H1 (cell line): Measurements from ENCODE around the gene CCL3. TPM values are rescaled to one million over a fixed set of nuclear protein-coding genes. Genes with fewer than 3 reads are reported as not detected.

Source experiments
- CTCF ChIA-PET: fragments of 300-600 bp; sonication (Branson Sonifier 250); formaldehyde crosslinking; loops from one replicate; lab custom pipeline; 2021; ENCODE audit not compliant: partially characterized antibody; lab: Charles Lee
- POLR2A ChIA-PET: fragments of 300-600 bp; sonication (Branson Sonifier 250); formaldehyde crosslinking; loops from one replicate; lab custom pipeline; 2021; ENCODE audit warnings: inconsistent platforms; ENCODE audit not compliant: partially characterized antibody; lab: Charles Lee
- DNase-seq, 2 experiments: peaks; one replicate each; pipeline versions ENCODE4 v3.0.0 to v3.0.0-alpha.2; 2010 to 2022; ENCODE audit warnings: low spot score in 2 of 2, low read depth in 1 of 2, mixed read lengths in 1 of 2
- FAIRE-seq: peaks from 2 replicates; lab custom pipeline; 2011; peaks lifted over from hg19 to GRCh38; lab: Jason Lieb, UNC
- H2AFZ ChIP-seq: 2 replicates; pipeline ENCODE4 v1.8.1; 2012; ENCODE audit warnings: low read length, inconsistent platforms
- H2AK5ac ChIP-seq: 2 replicates; pipeline ENCODE4 v1.6.1; 2013; ENCODE audit warnings: low read depth, low read length
- H2BK120ac ChIP-seq: replicated peaks from 2 replicates; pipeline ENCODE3; 2013; ENCODE audit warnings: low read depth, low read length, inconsistent platforms
- H2BK12ac ChIP-seq: 2 replicates; pipeline ENCODE4 v1.6.1; 2013; ENCODE audit warnings: low read depth, low read length
- H2BK15ac ChIP-seq: 2 replicates; pipeline ENCODE4 v1.6.1; 2013; ENCODE audit warnings: low read length
- H2BK20ac ChIP-seq: 2 replicates; pipeline ENCODE4 v1.6.1; 2013; ENCODE audit warnings: low read length
- H2BK5ac ChIP-seq: 2 replicates; pipeline ENCODE4 v1.6.1; 2013; ENCODE audit warnings: low read depth, low read length
- H3K14ac ChIP-seq: 2 replicates; pipeline ENCODE4 v1.6.1; 2013; ENCODE audit warnings: inconsistent platforms; ENCODE audit not compliant: insufficient read length
- H3K18ac ChIP-seq: 2 replicates; pipeline ENCODE4 v1.6.1; 2013; ENCODE audit warnings: low read length; ENCODE audit errors: extremely low read depth
- H3K23ac ChIP-seq: 2 replicates; pipeline ENCODE4 v1.6.1; 2013; ENCODE audit warnings: inconsistent platforms; ENCODE audit not compliant: insufficient read length
- H3K23me2 ChIP-seq: 2 replicates; pipeline ENCODE4 v1.6.1; 2013; ENCODE audit warnings: low read depth, low read length
- H3K27ac ChIP-seq: 2 replicates; pipeline ENCODE4 v1.6.1; 2011; ENCODE audit warnings: low read depth, low read length, inconsistent platforms
- H3K27me3 ChIP-seq, 4 experiments: replicated peaks in 1 of 4; 1 replicate in 1 of 4; 2 replicates in 3 of 4; pipeline versions ENCODE4 v1.6.1 to v1.8.1; 2011 to 2013; ENCODE audit warnings: low read length in 3 of 4, mild to moderate bottlenecking in 3 of 4, inconsistent platforms in 2 of 4, mixed read lengths in 2 of 4, moderate library complexity in 1 of 4; ENCODE audit not compliant: control insufficient read depth in 3 of 4, insufficient read depth in 3 of 4; ENCODE audit errors: extremely low read depth in 1 of 4
- H3K36me3 ChIP-seq, 4 experiments: 2 replicates each; pipeline versions ENCODE4 v1.6.1 to v1.8.1; 2011 to 2013; ENCODE audit warnings: mild to moderate bottlenecking in 4 of 4, low read length in 3 of 4, moderate library complexity in 2 of 4, control low read depth in 1 of 4, inconsistent platforms in 1 of 4; ENCODE audit not compliant: insufficient read depth in 4 of 4, control insufficient read depth in 2 of 4
- H3K4ac ChIP-seq: replicated peaks from 2 replicates; pipeline ENCODE3; 2013; ENCODE audit warnings: low read length, low read depth, mixed read lengths, inconsistent platforms; ENCODE audit not compliant: insufficient read length
- H3K4me1 ChIP-seq, 4 experiments: replicated peaks in 1 of 4; 1 replicate in 1 of 4; 2 replicates in 3 of 4; pipeline versions ENCODE4 v1.6.1 to v1.8.1; 2011 to 2013; ENCODE audit warnings: low read length in 3 of 4, inconsistent platforms in 2 of 4, mixed read lengths in 1 of 4; ENCODE audit not compliant: insufficient read depth in 4 of 4, control insufficient read depth in 3 of 4
- H3K4me2 ChIP-seq, 2 experiments: 2 replicates each; pipeline versions ENCODE4 v1.6.1 to v1.8.1; 2011 to 2013; ENCODE audit warnings: low read depth in 2 of 2, low read length in 2 of 2, control low read depth in 1 of 2, inconsistent platforms in 1 of 2, mild to moderate bottlenecking in 1 of 2; ENCODE audit not compliant: insufficient read depth in 1 of 2
- H3K4me3 ChIP-seq, 4 experiments: fragments of 200-600, 300-600 bp in 1 of 4; sonication (generic), shearing (Covaris generic), sonication (Bioruptor Twin) in 1 of 4; 2 replicates each; pipeline versions ENCODE4 v1.5.1 to v1.8.1; 2011 to 2016; ENCODE audit warnings: low read length in 4 of 4, low read depth in 3 of 4, control low read depth in 2 of 4, inconsistent platforms in 2 of 4, mild to moderate bottlenecking in 2 of 4, mixed read lengths in 1 of 4, moderate library complexity in 1 of 4; ENCODE audit not compliant: insufficient read depth in 2 of 4; ENCODE audit errors: extremely low read depth in 1 of 4
- H3K56ac ChIP-seq: replicated peaks from 2 replicates; pipeline ENCODE3; 2013; ENCODE audit warnings: low read depth, mild to moderate bottlenecking, mixed read lengths, low read length, inconsistent platforms; ENCODE audit not compliant: insufficient read length
- H3K79me1 ChIP-seq: 2 replicates; pipeline ENCODE4 v1.6.1; 2013; ENCODE audit warnings: low read depth, low read length, control low read depth
- H3K79me2 ChIP-seq, 2 experiments: 2 replicates each; pipeline versions ENCODE4 v1.6.1 to v1.8.1; 2012 to 2013; ENCODE audit warnings: low read length in 2 of 2, mild to moderate bottlenecking in 2 of 2, inconsistent platforms in 1 of 2; ENCODE audit not compliant: insufficient read depth in 2 of 2, control insufficient read depth in 1 of 2
- H3K9ac ChIP-seq, 4 experiments: replicated peaks in 1 of 4; 1 replicate in 1 of 4; 2 replicates in 3 of 4; pipeline versions ENCODE4 v1.6.1 to v1.8.1; 2011 to 2013; ENCODE audit warnings: low read depth in 3 of 4, low read length in 3 of 4, control low read depth in 2 of 4, mild to moderate bottlenecking in 2 of 4, moderate library complexity in 2 of 4, inconsistent platforms in 1 of 4; ENCODE audit errors: extremely low read depth in 1 of 4
- H3K9me3 ChIP-seq, 2 experiments: 2 replicates each; pipeline versions ENCODE4 v1.6.1 to v1.8.1; 2012 to 2013; ENCODE audit warnings: mild to moderate bottlenecking in 2 of 2, moderate library complexity in 2 of 2, control low read depth in 1 of 2, inconsistent platforms in 1 of 2, low read depth in 1 of 2, low read length in 1 of 2, mixed read lengths in 1 of 2; ENCODE audit not compliant: insufficient read depth in 2 of 2
- H4K20me1 ChIP-seq, 2 experiments: replicated peaks in 1 of 2; 2 replicates each; pipeline versions ENCODE3 to v1.8.1; 2011 to 2013; ENCODE audit warnings: inconsistent platforms in 2 of 2, low read length in 2 of 2, mild to moderate bottlenecking in 1 of 2; ENCODE audit not compliant: insufficient read depth in 2 of 2, control insufficient read depth in 1 of 2
- H4K5ac ChIP-seq: 2 replicates; pipeline ENCODE4 v1.6.1; 2013; ENCODE audit warnings: low read length, low read depth, mixed read lengths, inconsistent platforms; ENCODE audit not compliant: insufficient read length
- H4K8ac ChIP-seq: 2 replicates; pipeline ENCODE4 v1.8.0; 2013; ENCODE audit warnings: mild to moderate bottlenecking, moderate library complexity, low read length, inconsistent platforms; ENCODE audit not compliant: insufficient read depth; ENCODE audit errors: extremely low read depth
- H4K91ac ChIP-seq: replicated peaks from 2 replicates; pipeline ENCODE3; 2013; ENCODE audit warnings: low read length, mixed read lengths, inconsistent platforms; ENCODE audit not compliant: insufficient read length
- ASH2L ChIP-seq: fragments of 200-600, 300-600 bp; sonication (generic); IDR thresholded peaks from one replicate; pipeline ENCODE4 v1.7.1; 2017; ENCODE audit warnings: low read length
- CREB1 ChIP-seq: IDR thresholded peaks from 2 replicates; pipeline ENCODE4 v1.6.1; 2012; ENCODE audit warnings: inconsistent platforms
- CTBP2 ChIP-seq: IDR thresholded peaks from 2 replicates; pipeline ENCODE4 v1.7.0; 2011; ENCODE audit warnings: borderline replicate concordance, mild to moderate bottlenecking, moderate library complexity, mixed read lengths, low read length; ENCODE audit not compliant: insufficient read depth, insufficient read length
- HDAC6 ChIP-seq: IDR thresholded peaks from one replicate; pipeline ENCODE4 v1.7.1; 2012; ENCODE audit warnings: low read depth, mild to moderate bottlenecking, inconsistent platforms, low read length, moderate library complexity
- MAFK ChIP-seq: IDR thresholded peaks from 2 replicates; pipeline ENCODE4 v1.6.1; 2012; ENCODE audit warnings: low read depth, mild to moderate bottlenecking, improper control_type of control experiment, low read length
- NRF1 ChIP-seq: IDR thresholded peaks from 2 replicates; pipeline ENCODE4 v1.6.1; 2011; ENCODE audit warnings: mild to moderate bottlenecking, low read depth, low read length, improper control_type of control experiment
- POLR2A ChIP-seq, 2 experiments: IDR thresholded peaks; 1 replicate in 1 of 2; 2 replicates in 1 of 2; pipeline ENCODE4 v1.6.1; 2011; ENCODE audit warnings: low read depth in 2 of 2, low read length in 2 of 2, mild to moderate bottlenecking in 2 of 2; ENCODE audit errors: control extremely low read depth in 1 of 2
- RXRA ChIP-seq: IDR thresholded peaks from 2 replicates; pipeline ENCODE4 v1.6.1; 2011; ENCODE audit warnings: low read depth, mild to moderate bottlenecking, low read length, moderate library complexity; ENCODE audit not compliant: insufficient read depth
- TAF7 ChIP-seq: optimal IDR thresholded peaks from 2 replicates; pipeline ENCODE3; 2011; ENCODE audit warnings: low read depth, mild to moderate bottlenecking, inconsistent platforms, low read length, moderate library complexity, borderline replicate concordance
- WGBS, 2 experiments: shearing (Covaris generic) in 1 of 2; methylation state at CpG; one replicate each; pipeline versions ENCODE4 v1.1.6 to v1.1.7; 2013 to 2015; ENCODE audit warnings: low lambda C conversion rate in 2 of 2, mixed read lengths in 2 of 2, inconsistent platforms in 1 of 2, low coverage in 1 of 2, missing lambda C conversion rate in 1 of 2; ENCODE audit not compliant: insufficient replicate concordance in 2 of 2, insufficient coverage in 1 of 2, insufficient read length in 1 of 2; ENCODE audit errors: extremely low coverage in 1 of 2, missing lambda C conversion rate in 1 of 2; 5-methylcytosine and 5-hydroxymethylcytosine counted together
- polyA plus RNA-seq, 7 experiments: library from polyadenylated mRNA; depleted of rRNA in 3 of 7; stranded (reverse) in 5 of 7; unstranded in 2 of 7; fragments of >200 nt in 5 of 7; fragments of 200-250 nt in 2 of 7; gene quantifications; 1 replicate in 5 of 7; 2 replicates in 1 of 7; 4 replicates in 1 of 7; pipeline versions ENCODE4 v1.2.1 to v1.2.3, GENCODE V29; 2011 to 2013; ENCODE audit warnings: missing spikeins in 2 of 7, mixed read lengths in 2 of 7
- total RNA-seq: library from RNA; stranded (reverse); fragmentation: NEBNext Ultra II Directional; extraction: Animal tissue kit (Norgen Biotek cat#: 25700); gene quantifications from 2 replicates; pipeline ENCODE4 v1.2.1, GENCODE V29; 2021
- TF ChIP-seq, protein P1 (sequence below), 3 experiments: IDR thresholded peaks; 1 replicate in 2 of 3; 2 replicates in 1 of 3; pipeline versions ENCODE4 v1.5.1 to v1.6.1; 2011; ENCODE audit warnings: low read length in 3 of 3, mild to moderate bottlenecking in 3 of 3, inconsistent platforms in 2 of 3, low read depth in 1 of 3, moderate library complexity in 1 of 3; ENCODE audit not compliant: insufficient read depth in 1 of 3; ENCODE audit errors: control extremely low read depth in 1 of 3

Gene CCL3
- total and polyA plus RNA-seq, 2 of the 8 experiments (the other 6 are each of a cell fraction or from before 2014, with no cell fraction given), result not detected

DNA sequence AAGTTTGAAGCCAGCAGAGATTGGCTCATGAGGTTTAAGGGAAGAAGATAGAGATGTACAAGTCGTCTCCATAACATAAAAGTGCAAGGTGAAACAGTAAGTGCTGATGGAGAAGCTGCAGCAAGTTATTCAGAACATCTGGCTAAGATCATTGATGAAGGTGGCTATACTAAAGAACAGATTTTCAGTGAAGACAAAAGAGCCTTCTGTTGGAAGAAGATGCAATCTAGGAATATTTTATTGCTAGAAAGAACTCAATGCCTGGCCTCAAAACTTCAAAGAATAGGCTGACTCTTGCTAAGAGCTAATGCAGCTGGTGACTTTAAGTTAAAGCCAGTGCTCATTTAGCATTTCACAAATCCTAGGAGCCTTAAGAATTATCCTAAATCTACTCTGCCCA is 39.7 kb upstream of the CCL3 start:
- ChIA-PET CTCF (interaction anchor here (0.9 to 2.1 kb wide), 3 partner anchors 57 to 160 kb away, joined by 3 to 6 read pairs (median 4); no protein-coding TSS in a partner anchor), POLR2A (no interaction called here)
- Histone ChIP-seq H2BK12ac (no peak overlapping the region), H3K79me2 (no peaks in the 10 kb centered on the region), H3K27ac (no peak overlapping the region), H3K27me3 (no peaks in the 10 kb centered on the region), H3K23me2 (no peaks in the 10 kb centered on the region), H2BK20ac (no peak overlapping the region), H3K36me3 (no peaks in the 10 kb centered on the region), H3K18ac (no peak overlapping the region), H3K14ac (no peak overlapping the region), H4K8ac (no peak overlapping the region), H3K4ac (no peak overlapping the region), H2BK5ac (no peak overlapping the region), H3K79me1 (no peaks in the 10 kb centered on the region), H4K5ac (no peak overlapping the region), H2BK120ac (no peak overlapping the region), H2AK5ac (no peak overlapping the region), H2BK15ac (no peak overlapping the region), H3K4me3 (no peak overlapping the region), H4K20me1 (no peaks in the 10 kb centered on the region), H2AFZ (no peak overlapping the region), H4K91ac (no peak overlapping the region), H3K23ac (no peak overlapping the region), H3K56ac (no peak overlapping the region), H3K4me2 (no peak overlapping the region), H3K4me1 (peaks cover 0 to 4% (median 2%) of the 10 kb centered on the region in 4 experiments; a peak in 4 of 7 replicates), H3K9ac (no peak overlapping the region), H3K9me3 (no peaks in the 10 kb centered on the region)
- WGBS, 2 experiments, result 81% methylated on average over 1 of the region's 1 CpG; no CpG with 5 or more reads in 1 of the 2 experiments
- no peak for DNase-seq
- FAIRE-seq, result no peak
- TF ChIP-seq TAF7 (no peak), HDAC6 (no peak), POLR2A (IDR thresholded peaks at IDR 0.05; ENCODE audit: control extremely low read depth in 1 of 2, low read depth in 2 of 2, low read length in 2 of 2) (no peak), ASH2L (no peak), NRF1 (no peak), CREB1 (no peak), CTBP2 (no peak), MAFK (no peak), RXRA (no peak)
- TF ChIP-seq, protein P1, sequence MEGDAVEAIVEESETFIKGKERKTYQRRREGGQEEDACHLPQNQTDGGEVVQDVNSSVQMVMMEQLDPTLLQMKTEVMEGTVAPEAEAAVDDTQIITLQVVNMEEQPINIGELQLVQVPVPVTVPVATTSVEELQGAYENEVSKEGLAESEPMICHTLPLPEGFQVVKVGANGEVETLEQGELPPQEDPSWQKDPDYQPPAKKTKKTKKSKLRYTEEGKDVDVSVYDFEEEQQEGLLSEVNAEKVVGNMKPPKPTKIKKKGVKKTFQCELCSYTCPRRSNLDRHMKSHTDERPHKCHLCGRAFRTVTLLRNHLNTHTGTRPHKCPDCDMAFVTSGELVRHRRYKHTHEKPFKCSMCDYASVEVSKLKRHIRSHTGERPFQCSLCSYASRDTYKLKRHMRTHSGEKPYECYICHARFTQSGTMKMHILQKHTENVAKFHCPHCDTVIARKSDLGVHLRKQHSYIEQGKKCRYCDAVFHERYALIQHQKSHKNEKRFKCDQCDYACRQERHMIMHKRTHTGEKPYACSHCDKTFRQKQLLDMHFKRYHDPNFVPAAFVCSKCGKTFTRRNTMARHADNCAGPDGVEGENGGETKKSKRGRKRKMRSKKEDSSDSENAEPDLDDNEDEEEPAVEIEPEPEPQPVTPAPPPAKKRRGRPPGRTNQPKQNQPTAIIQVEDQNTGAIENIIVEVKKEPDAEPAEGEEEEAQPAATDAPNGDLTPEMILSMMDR (IDR thresholded peaks at IDR 0.05; ENCODE audit: control extremely low read depth in 1 of 3, insufficient read depth in 1 of 3, low read depth in 1 of 3, low read length in 3 of 3), result no peak
